Measurements from ENCODE around the gene LMTK2. TPM values are rescaled to one million over a fixed set of nuclear protein-coding genes. Genes with fewer than 3 reads are reported as not detected.

LMTK2 gene
- polyA plus RNA-seq, 1 donor from 2014 or later: 11.9 TPM

GRCh38 chr7:98078197-98078870 lies 28.3 kb upstream of the LMTK2 start:
- no peaks in the 10 kb centered on the region for H4K20me1 ChIP-seq (ENCODE audit: insufficient read depth)
- H2AFZ ChIP-seq (ENCODE audit: low read depth, low read length): no peak overlapping the region
- H3K79me2 ChIP-seq (replicated peaks; ENCODE audit: insufficient read depth, low read length): no peaks in the 10 kb centered on the region
- no peaks in the 10 kb centered on the region for H3K9me2 ChIP-seq (ENCODE audit: insufficient read depth, low read length)
- H3K9me3 ChIP-seq (ENCODE audit: low read length): no peaks in the 10 kb centered on the region
- no peak overlapping the region for H3K27ac ChIP-seq (ENCODE audit: low read length)
- no peak overlapping the region for H3K4me2 ChIP-seq (ENCODE audit: low read length)
- no peaks in the 10 kb centered on the region for H3F3A ChIP-seq (ENCODE audit: insufficient read depth, low read length, poor library complexity, severe bottlenecking)
- H3K4me3 ChIP-seq (ENCODE audit: low read length): no peak overlapping the region
- H3K27me3 ChIP-seq (ENCODE audit: insufficient read depth, low read depth, low read length): no peaks in the 10 kb centered on the region
- no peaks in the 10 kb centered on the region for H3K36me3 ChIP-seq (ENCODE audit: insufficient read depth, low read length)
- no peak for TF ChIP-seq EZH2 (IDR thresholded peaks at IDR 0.05; ENCODE audit: borderline replicate concordance, insufficient read depth, low read length, poor library complexity, severe bottlenecking)
- TF ChIP-seq SMC3 (conservative IDR thresholded peaks at IDR 0.05; ENCODE audit: poor library complexity): no peak
- no peak for TF ChIP-seq POLR2AphosphoS5 (IDR thresholded peaks at IDR 0.05)
- TF ChIP-seq EP300 (conservative IDR thresholded peaks at IDR 0.05; ENCODE audit: poor library complexity, severe bottlenecking): no peak
- no peak for TF ChIP-seq REST (IDR thresholded peaks at IDR 0.05; ENCODE audit: borderline replicate concordance)
- no peak for TF ChIP-seq MXI1 (conservative IDR thresholded peaks at IDR 0.05; ENCODE audit: poor library complexity, severe bottlenecking)
- TF ChIP-seq TAF1 (IDR thresholded peaks at IDR 0.05; ENCODE audit: low read depth): no peak
- TF ChIP-seq, protein P1, sequence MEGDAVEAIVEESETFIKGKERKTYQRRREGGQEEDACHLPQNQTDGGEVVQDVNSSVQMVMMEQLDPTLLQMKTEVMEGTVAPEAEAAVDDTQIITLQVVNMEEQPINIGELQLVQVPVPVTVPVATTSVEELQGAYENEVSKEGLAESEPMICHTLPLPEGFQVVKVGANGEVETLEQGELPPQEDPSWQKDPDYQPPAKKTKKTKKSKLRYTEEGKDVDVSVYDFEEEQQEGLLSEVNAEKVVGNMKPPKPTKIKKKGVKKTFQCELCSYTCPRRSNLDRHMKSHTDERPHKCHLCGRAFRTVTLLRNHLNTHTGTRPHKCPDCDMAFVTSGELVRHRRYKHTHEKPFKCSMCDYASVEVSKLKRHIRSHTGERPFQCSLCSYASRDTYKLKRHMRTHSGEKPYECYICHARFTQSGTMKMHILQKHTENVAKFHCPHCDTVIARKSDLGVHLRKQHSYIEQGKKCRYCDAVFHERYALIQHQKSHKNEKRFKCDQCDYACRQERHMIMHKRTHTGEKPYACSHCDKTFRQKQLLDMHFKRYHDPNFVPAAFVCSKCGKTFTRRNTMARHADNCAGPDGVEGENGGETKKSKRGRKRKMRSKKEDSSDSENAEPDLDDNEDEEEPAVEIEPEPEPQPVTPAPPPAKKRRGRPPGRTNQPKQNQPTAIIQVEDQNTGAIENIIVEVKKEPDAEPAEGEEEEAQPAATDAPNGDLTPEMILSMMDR (IDR thresholded peaks at IDR 0.05; ENCODE audit: poor library complexity, severe bottlenecking): no peak
- TF ChIP-seq RAD21 (conservative IDR thresholded peaks at IDR 0.05): no peak
- H3K9ac ChIP-seq (ENCODE audit: low read length): no peak overlapping the region

DNA sequence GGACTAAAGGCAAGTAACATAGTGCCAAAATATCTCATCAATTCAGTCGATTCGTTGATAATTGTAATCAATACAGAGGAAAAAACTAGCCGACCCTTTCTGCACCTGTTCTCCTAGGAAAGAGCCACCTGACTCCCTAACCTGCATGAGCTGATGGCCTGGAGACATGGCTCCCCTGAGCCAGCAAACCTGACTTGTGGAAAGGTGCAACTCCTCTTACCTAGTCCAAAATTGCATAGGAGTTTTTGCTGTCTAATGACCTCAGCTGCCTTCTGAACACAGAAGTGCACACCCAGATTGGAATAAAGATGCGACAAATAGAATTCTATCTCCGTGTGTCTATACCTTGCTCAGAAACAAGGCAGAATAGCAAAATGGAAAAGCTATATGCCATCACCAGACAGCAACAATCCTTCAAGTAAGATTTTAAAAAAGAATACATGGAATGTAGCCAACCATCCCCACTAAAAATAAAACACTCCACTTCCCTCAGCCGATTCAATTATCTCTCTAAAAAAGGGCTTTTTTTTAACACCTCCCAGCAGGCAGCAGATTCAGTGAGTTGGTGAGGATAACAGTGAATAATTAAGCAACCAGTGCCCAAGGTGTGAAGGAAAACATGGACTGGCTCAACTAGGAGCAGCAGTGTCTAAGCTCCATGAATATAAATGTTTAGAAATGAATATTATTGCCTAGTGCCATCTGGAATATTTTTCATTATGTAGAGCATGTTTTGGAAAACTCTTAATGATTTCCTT lies 26.6 kb upstream of the LMTK2 start:
- Histone ChIP-seq H3K9ac (ENCODE audit: low read length) (no peak overlapping the region), H3K27ac (ENCODE audit: low read length) (peak overlapping the region; percentile 17), H2AFZ (ENCODE audit: low read depth, low read length) (peak overlapping the region; percentile 1), H3K9me2 (ENCODE audit: insufficient read depth, low read length) (no peaks in the 10 kb centered on the region), H3K4me2 (ENCODE audit: low read length) (no peak overlapping the region), H3K36me3 (ENCODE audit: insufficient read depth, low read length) (no peaks in the 10 kb centered on the region), H4K20me1 (ENCODE audit: insufficient read depth) (no peaks in the 10 kb centered on the region), H3K27me3 (ENCODE audit: insufficient read depth, low read depth, low read length) (no peaks in the 10 kb centered on the region), H3K9me3 (ENCODE audit: low read length) (no peaks in the 10 kb centered on the region), H3K4me3 (ENCODE audit: low read length) (peak overlapping the region; percentile 14), H3K79me2 (replicated peaks; ENCODE audit: insufficient read depth, low read length) (no peaks in the 10 kb centered on the region), H3F3A (ENCODE audit: insufficient read depth, low read length, poor library complexity, severe bottlenecking) (no peaks in the 10 kb centered on the region)
- no peak for TF ChIP-seq EP300 (conservative IDR thresholded peaks at IDR 0.05; ENCODE audit: poor library complexity, severe bottlenecking)
- no peak for TF ChIP-seq POLR2AphosphoS5 (IDR thresholded peaks at IDR 0.05)
- TF ChIP-seq RAD21 (conservative IDR thresholded peaks at IDR 0.05): no peak
- no peak for TF ChIP-seq SMC3 (conservative IDR thresholded peaks at IDR 0.05; ENCODE audit: poor library complexity)
- no peak for TF ChIP-seq REST (IDR thresholded peaks at IDR 0.05; ENCODE audit: borderline replicate concordance)
- TF ChIP-seq, protein P1 (IDR thresholded peaks at IDR 0.05; ENCODE audit: poor library complexity, severe bottlenecking): no peak
- TF ChIP-seq EZH2 (IDR thresholded peaks at IDR 0.05; ENCODE audit: borderline replicate concordance, insufficient read depth, low read length, poor library complexity, severe bottlenecking): no peak
- no peak for TF ChIP-seq MXI1 (conservative IDR thresholded peaks at IDR 0.05; ENCODE audit: poor library complexity, severe bottlenecking)
- no peak for TF ChIP-seq TAF1 (IDR thresholded peaks at IDR 0.05; ENCODE audit: low read depth)

Data from neural cell (in vitro differentiated cells).